Stimulated activated CD8-positive, alpha-beta memory T cell treated with anti-CD3 and anti-CD28 coated beads, Interleukin-7, amount 100 ng/mL, for 24 hours (primary cell): ENCODE results near the gene KLHL28.

Experiments used
- DNase-seq: peaks from one replicate; pipeline ENCODE4 v3.0.0-alpha.2; 2020; ENCODE audit warnings: low read depth

The KLHL28 gene

GRCh38 chr14:44961554-44962333 lies at the start of gene KLHL28, which contains the start of gene TOGARAM1:
TSS of gene KLHL28 (minus strand) at chr14:44961947. CDS start at chr14:44945928, 16,019 bp downstream.
TSS of gene TOGARAM1 (plus strand) at chr14:44962190. CDS start at chr14:44962422, 232 bp downstream.
- peak; percentile 93 for DNase-seq

GRCh38 chr14:45003924-45004323 lies 42.2 kb upstream of the KLHL28 start:
- DNase-seq = no peak

- no peak for DNase-seq
Measured at GRCh38 chr14:44995770-44996294, 34.1 kb upstream of the KLHL28 start.

GRCh38 chr14:44995196-44995595 lies 33.4 kb upstream of the KLHL28 start:
- no peak for DNase-seq

GRCh38 chr14:44990533-44990932 lies 28.8 kb upstream of the KLHL28 start:
- no peak for DNase-seq

- no peak for DNase-seq
Measured at GRCh38 chr14:44989497-44990440, 28.0 kb upstream of the KLHL28 start.

- DNase-seq = no peak
Measured at GRCh38 chr14:44988694-44989093, 26.9 kb upstream of the KLHL28 start.

- DNase-seq = no peak
Measured at GRCh38 chr14:44982594-44982993, 20.8 kb upstream of the KLHL28 start.

GRCh38 chr14:44981198-44981597 lies 19.5 kb upstream of the KLHL28 start:
- DNase-seq = no peak

GRCh38 chr14:44979740-44980356 lies 18.1 kb upstream of the KLHL28 start:
- no peak for DNase-seq

- DNase-seq = no peak
Measured at GRCh38 chr14:44979273-44979672, 17.5 kb upstream of the KLHL28 start.

- DNase-seq = no peak
Measured at GRCh38 chr14:44971459-44971858, 9.7 kb upstream of the KLHL28 start.

- no peak for DNase-seq
Measured at GRCh38 chr14:44970907-44971306, 9.2 kb upstream of the KLHL28 start.

- no peak for DNase-seq
Measured at GRCh38 chr14:44968714-44969113, 7.0 kb upstream of the KLHL28 start.

GRCh38 chr14:44966601-44967336 lies 5.0 kb upstream of the KLHL28 start:
- DNase-seq = no peak

GRCh38 chr14:44963775-44964380 lies 2.1 kb upstream of the KLHL28 start:
- DNase-seq = no peak

- DNase-seq = no peak
Measured at GRCh38 chr14:44963044-44963528, 1.3 kb upstream of the KLHL28 start.

GRCh38 chr14:44962334-44963043 lies 742 bp upstream of the KLHL28 start:
- DNase-seq = no peak

GRCh38 chr14:44961151-44961553 lies 595 bp downstream of the KLHL28 start:
- no peak for DNase-seq

GRCh38 chr14:44960646-44961045 lies 1.1 kb downstream of the KLHL28 start:
- no peak for DNase-seq
